DMS153 (cell line): Measurements from ENCODE around the gene TRPT1.
A peak's percentile ranks its signal among the peaks of the same experiment; 100 is the strongest.

Experiments used
- DNase-seq: peaks from one replicate; lab custom pipeline; 2025; lab: John Stamatoyannopoulos, UW

The TRPT1 gene

GRCh38 chr11:64225608-64226506, at the start of gene TRPT1, which contains the start of gene NUDT22:
Gene TRPT1 (minus strand): TSS chr11:64226186. CDS start chr11:64225860, 326 bp downstream.
Gene NUDT22 (plus strand): TSS chr11:64226274. CDS start chr11:64226653, 379 bp downstream.
- DNase-seq = peak; percentile 68

GRCh38 chr11:64275031-64275800, 49.2 kb upstream of the TRPT1 start:
- no peak for DNase-seq

GRCh38 chr11:64269540-64270220, 43.7 kb upstream of the TRPT1 start:
- peak; percentile 99 for DNase-seq

GRCh38 chr11:64268893-64269539, 43.0 kb upstream of the TRPT1 start:
- DNase-seq = no peak

GRCh38 chr11:64268025-64268892, 42.3 kb upstream of the TRPT1 start:
- DNase-seq = no peak

GRCh38 chr11:64267207-64267945, 41.4 kb upstream of the TRPT1 start:
- DNase-seq = no peak

GRCh38 chr11:64266339-64266738, 40.4 kb upstream of the TRPT1 start:
- no peak for DNase-seq

- no peak for DNase-seq
These were observed 39.5 kb upstream of the TRPT1 start for GRCh38 chr11:64265176-64266160.

- no peak for DNase-seq
These were observed 38.4 kb upstream of the TRPT1 start for GRCh38 chr11:64264371-64264852.

- DNase-seq = no peak
These were observed 37.9 kb upstream of the TRPT1 start for GRCh38 chr11:64263947-64264317.

- no peak for DNase-seq
These were observed 37.3 kb upstream of the TRPT1 start for GRCh38 chr11:64263021-64263946.

- DNase-seq = no peak
These were observed 36.5 kb upstream of the TRPT1 start for GRCh38 chr11:64262271-64263002.

- no peak for DNase-seq
These were observed 35.6 kb upstream of the TRPT1 start for GRCh38 chr11:64261556-64262080.

- DNase-seq = no peak
These were observed 34.2 kb upstream of the TRPT1 start for GRCh38 chr11:64260147-64260708.

- DNase-seq = no peak
These were observed 33.6 kb upstream of the TRPT1 start for GRCh38 chr11:64259533-64260067.

GRCh38 chr11:64258946-64259532, 33.1 kb upstream of the TRPT1 start:
- no peak for DNase-seq
